Erythroblast (primary cell): ENCODE results near the gene SLC16A12.

ENCODE experiments used
- DNase-seq, 2 experiments: peaks; one replicate each; lab custom pipeline; 2025; lab: John Stamatoyannopoulos, UW
- GATA1 ChIP-seq: IDR thresholded peaks from 2 replicates; pipeline ENCODE4 v1.6.1; 2011; ENCODE audit warnings: low read depth, mild to moderate bottlenecking, control low read depth, low read length, moderate library complexity
- POLR2A ChIP-seq: IDR thresholded peaks from 2 replicates; pipeline ENCODE4 v1.6.1; 2011; ENCODE audit warnings: mild to moderate bottlenecking, low read length

SLC16A12 gene

GRCh38 chr10:89535171-89536012 is at the start of gene SLC16A12:
Gene SLC16A12, minus strand, starts transcription at chr10:89535594. Its CDS starts 73,016 bp downstream, at chr10:89462578.
- no peak for TF ChIP-seq GATA1
- TF ChIP-seq POLR2A, result no peak
- DNase-seq, result no peak

GRCh38 chr10:89582022-89582421 is 46.6 kb upstream of the SLC16A12 start:
- TF ChIP-seq POLR2A, result no peak
- no peak for TF ChIP-seq GATA1
- DNase-seq, result no peak

DNA sequence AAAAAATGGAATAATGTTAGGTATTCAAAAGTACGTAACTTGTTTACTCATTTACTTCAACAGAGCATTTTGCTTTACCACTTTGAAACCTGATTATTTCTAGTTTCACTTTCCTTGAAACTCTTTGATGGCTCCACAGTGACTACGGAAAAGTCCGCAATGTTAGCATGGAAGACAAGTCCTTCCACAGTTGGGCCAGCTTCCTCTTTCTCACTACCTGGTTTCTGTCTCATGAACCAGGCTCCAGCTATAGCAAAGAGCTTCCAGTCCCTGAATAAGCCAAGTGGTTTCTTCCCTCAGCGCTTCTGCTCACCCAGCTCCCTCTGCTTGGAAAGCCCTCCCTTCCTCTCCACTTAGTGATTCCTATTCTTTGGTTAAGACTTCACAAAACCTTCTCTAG is 44.8 kb upstream of the SLC16A12 start:
- DNase-seq, result no peak
- TF ChIP-seq GATA1, result no peak
- no peak for TF ChIP-seq POLR2A

GRCh38 chr10:89576696-89577095 is 41.3 kb upstream of the SLC16A12 start:
- no peak for DNase-seq
- TF ChIP-seq GATA1 (no peak), POLR2A (no peak)

- no peak for DNase-seq
- no peak for TF ChIP-seq GATA1
- no peak for TF ChIP-seq POLR2A
These were observed 40.6 kb upstream of the SLC16A12 start for GRCh38 chr10:89576022-89576421.

DNA sequence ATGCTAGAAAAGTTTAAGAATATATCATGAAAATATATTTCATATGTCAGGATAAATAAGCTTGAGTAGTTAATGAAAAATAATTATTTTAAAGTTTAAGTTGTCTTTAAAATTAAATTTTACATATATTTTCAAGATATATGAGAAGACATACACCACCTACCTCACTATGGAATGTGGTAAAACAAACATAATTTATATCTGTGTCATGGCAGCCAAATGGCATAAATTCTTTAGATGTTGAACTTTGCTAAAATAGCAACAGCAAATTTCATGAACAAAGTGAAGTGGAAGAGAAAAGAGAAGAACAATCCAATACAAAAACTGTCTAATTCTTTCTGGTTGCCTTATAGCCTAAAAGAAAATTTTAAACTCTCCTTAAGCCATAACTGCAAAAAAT is 39.6 kb upstream of the SLC16A12 start:
- DNase-seq, result no peak
- TF ChIP-seq POLR2A, result no peak
- no peak for TF ChIP-seq GATA1

- no peak for DNase-seq
- TF ChIP-seq POLR2A (no peak), GATA1 (no peak)
These were observed 39.0 kb upstream of the SLC16A12 start for GRCh38 chr10:89574368-89574767.

DNA sequence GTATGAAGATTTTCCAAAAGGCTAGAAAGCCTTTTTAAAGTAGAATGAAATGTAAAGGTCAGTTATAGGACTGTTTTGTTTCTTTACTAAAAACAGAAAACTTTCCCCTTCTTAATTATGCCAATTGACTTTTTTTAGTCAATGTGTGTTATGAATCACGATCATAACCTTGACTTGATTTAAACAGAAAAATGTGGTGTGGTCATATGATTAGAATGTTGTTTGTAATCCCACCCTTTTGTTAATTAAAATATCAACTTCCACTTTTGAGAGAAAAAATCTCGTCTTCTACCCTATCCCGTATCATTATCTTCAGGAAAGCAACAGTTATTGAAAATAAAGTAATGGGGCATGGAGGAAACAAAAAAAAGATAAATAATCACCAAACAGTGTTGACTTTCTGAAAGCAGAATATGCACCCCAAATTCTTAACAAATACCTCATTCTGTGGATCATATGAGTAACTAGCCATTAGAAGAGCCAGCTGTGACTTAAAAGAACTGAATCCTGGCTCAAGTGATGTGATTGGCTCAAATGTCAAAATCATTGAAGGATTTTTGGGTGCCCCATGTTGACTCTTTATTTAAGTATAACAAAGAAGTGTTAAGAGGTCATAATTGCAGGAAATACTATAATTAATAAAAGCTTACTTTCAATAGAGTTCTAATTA is 32.3 kb upstream of the SLC16A12 start:
- DNase-seq, result no peak
- no peak for TF ChIP-seq POLR2A
- no peak for TF ChIP-seq GATA1

GRCh38 chr10:89566992-89567391 is 31.6 kb upstream of the SLC16A12 start:
- DNase-seq, result no peak
- no peak for TF ChIP-seq GATA1
- TF ChIP-seq POLR2A, result no peak

GRCh38 chr10:89566095-89566950 is 30.9 kb upstream of the SLC16A12 start:
- TF ChIP-seq POLR2A, result no peak
- TF ChIP-seq GATA1, result no peak

GRCh38 chr10:89565180-89565579 is 29.8 kb upstream of the SLC16A12 start:
- TF ChIP-seq POLR2A (no peak), GATA1 (no peak)
- no peak for DNase-seq

More at GRCh38 chr10:89566095-89566950, 30.9 kb upstream of the SLC16A12 start:
- DNase-seq, result no peak

- no peak for TF ChIP-seq POLR2A
- no peak for TF ChIP-seq GATA1
- peak; percentile 45 to 70 for DNase-seq
These were observed 28.6 kb upstream of the SLC16A12 start for GRCh38 chr10:89563861-89564478.

- DNase-seq, result no peak
- TF ChIP-seq GATA1, result no peak
- TF ChIP-seq POLR2A, result no peak
These were observed 27.9 kb upstream of the SLC16A12 start for GRCh38 chr10:89563311-89563710.
